HL-60/S4 treated with phorbol 12-myristate 13-acetate at 8.2 ng/mL for 4 days and 3 days (cell line): ENCODE measurements around the gene DOHH.

Experiments used
- in situ Hi-C: fragments of 300-500 bp; cut with MboI; formaldehyde crosslinking; loops from 2 replicates; pipeline ENCODE4 v1.15.0; 2022; ENCODE audit warnings: low sequenced_read_pairs

DOHH gene

GRCh38 chr19:3480383-3481091, 19.9 kb downstream of the DOHH start, which contains the start of gene SMIM24:
TSS of gene SMIM24 (minus strand) at chr19:3480525. CDS start at chr19:3480463, 62 bp downstream.
- in situ Hi-C loops: loop anchor here (5.0 kb wide), 1 partner anchor 153 kb away; no protein-coding TSS in a partner anchor

DNA sequence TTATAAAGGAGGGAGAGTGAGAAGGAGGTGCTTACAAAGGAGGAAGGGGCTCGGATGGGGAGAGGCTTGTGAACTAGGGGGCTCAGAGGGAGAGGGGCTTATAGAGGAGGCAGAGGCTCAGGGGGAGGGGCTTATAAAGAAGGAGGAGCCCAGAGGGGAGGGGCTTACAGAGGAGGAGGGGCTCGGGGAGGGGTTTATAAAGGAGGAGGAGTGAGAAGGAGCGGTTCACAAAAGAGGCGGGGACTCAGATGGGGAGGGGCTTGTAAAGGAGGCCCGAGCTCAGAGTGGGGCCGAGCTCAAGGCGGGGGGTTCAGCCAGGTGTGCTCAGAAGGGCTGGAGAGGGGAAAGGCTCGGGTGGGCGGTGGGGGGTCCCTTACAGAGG, 20.6 kb downstream of the DOHH start:
- in situ Hi-C loops: loop anchor here (5.0 kb wide), 1 partner anchor 153 kb away; no protein-coding TSS in a partner anchor

DNA sequence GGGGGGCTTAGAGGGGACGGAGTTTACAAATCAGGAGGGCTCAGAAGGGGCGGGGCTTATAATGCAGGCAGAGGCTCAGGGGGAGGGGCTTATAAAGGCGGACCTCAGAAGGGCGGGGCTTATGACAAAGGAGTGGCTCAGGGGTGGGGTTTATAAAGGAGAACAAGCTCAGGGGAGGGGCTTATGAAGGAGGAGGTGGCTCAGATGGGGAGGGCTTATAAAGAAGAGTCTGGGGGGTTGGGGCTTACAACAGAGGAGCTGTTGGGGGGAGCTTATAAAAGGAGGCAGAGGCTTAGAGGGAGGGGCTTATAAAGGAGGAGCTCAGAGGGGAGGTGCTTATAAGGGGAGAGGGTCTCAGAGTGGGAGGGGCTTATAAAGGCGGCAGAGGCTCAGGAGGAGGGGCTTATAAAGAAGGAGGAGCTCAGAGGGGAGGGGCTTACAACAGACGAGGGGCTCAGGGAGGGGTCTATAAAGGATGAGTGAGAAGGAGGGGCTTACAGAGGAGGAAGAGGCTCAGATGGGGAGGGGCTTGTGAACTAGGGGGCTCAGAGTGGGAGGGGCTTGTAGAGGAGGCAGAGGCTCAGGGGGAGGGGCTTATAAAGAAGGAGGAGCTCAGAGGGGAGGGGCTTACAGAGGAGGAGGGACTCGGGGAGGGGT, 21.2 kb downstream of the DOHH start:
- in situ Hi-C loops: no loop called here

- in situ Hi-C loops: no loop called here
Observed at GRCh38 chr19:3478409-3479176, 21.9 kb downstream of the DOHH start.

- in situ Hi-C loops: no loop called here
Observed at GRCh38 chr19:3477951-3478350, 22.5 kb downstream of the DOHH start.

DNA sequence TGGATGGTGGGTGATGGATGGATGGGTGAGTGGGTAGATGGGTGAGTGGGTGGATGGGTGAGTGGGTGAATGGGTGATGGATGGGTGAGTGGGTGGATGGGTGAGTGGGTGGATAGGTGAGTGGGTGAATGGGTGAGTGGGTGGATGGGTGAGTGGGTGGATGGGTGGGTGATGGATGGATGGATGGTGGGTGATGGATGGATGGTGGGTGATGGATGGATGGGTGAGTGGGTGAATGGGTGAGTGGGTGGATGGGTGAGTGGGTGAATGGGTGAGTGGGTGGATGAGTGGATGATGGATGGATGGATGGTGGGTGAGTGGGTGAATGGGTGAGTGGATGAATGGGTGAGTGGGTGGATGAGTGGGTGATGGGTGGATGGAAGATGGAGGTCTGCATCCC, 23.0 kb downstream of the DOHH start:
- in situ Hi-C loops: no loop called here

DNA sequence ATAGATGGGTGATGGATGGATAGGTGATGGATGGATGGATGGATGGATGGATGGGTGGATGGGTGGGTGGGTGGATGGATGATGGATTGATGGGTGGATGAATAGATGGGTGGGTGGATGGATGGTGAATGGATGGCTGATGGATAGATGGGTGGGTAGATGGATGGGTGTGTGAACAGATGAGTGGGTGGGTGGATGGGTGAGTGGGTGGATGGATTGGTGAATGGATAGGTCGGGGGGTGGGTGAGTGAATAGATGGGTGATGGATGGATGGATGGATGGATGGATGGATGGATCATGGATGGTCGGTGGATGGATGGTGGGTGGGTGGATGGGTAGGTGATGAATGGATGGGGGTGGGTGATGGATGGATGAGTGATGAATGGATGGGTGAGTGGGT, 23.6 kb downstream of the DOHH start:
- in situ Hi-C loops: no loop called here

- in situ Hi-C loops: no loop called here
Observed at GRCh38 chr19:3475449-3475848, 25.0 kb downstream of the DOHH start.

- in situ Hi-C loops: no loop called here
Observed at GRCh38 chr19:3474614-3475013, 25.9 kb downstream of the DOHH start.

GRCh38 chr19:3474010-3474409, 26.5 kb downstream of the DOHH start:
- in situ Hi-C loops: no loop called here

DNA sequence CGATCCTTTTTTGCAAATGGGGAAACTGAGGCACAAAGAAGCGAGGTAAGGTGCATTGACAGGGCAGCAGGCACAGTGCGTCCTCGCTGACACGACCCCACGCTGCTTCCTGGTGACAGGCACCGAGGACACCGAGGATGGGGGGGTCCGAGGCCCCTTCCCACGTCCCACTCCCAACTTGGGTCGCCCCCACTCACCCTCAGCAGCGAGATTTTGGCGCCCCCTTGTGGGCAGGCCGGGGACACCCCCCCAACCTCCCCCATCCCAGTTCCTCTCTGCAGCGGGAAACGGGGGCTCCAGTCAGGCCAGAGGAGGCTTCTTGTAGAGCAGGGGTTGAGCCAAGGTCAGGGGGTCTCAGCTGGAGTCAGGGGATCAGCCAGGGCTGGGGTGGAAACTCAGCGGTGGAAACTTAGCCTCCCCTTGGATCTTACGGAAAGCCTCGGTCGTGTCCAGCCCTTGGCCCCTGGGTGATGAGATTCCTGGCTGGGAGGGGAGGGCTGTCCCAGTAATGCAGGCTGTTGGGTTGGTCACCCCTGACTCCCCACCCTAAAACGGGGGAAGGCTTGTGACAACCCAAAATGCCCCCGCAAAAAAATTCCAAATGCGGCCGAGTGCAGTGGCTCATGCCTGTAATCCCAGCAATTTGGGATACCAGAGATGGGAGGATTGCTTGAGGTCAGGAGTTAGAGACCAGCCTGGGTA, 28.4 kb downstream of the DOHH start:
- in situ Hi-C loops: no loop called here

DNA sequence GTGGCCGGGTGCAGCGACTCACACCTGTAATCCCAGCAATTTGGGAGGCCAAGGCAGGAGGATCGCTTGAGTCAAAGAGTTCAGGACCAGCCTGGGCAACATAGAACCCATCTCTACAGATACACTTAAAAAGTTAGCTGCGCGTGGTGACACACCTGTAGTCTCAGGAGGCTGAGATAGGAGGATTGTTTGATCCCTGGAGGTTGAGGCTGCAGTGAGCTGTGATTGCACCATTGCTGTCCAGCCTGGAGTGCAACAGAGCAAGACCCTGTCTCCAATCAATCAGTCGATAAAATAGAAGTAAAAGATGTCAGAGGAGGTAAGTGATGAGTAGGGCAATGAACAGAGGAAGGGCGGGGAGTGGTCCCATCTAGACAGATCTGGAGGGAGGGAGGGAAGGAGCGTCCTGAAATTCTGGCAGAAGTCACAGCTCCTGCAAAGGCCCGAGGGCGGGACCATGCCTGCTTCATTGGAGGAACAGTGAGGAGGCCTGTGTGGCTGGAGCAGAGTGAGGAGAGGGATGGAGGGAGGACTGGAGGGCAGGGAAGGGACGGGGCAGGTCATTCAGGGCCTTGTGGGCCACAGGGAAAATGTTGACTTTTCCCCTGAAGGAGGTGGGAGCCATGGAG, 29.9 kb downstream of the DOHH start:
- in situ Hi-C loops: no loop called here

- in situ Hi-C loops: no loop called here
Observed at GRCh38 chr19:3469638-3470499, 30.6 kb downstream of the DOHH start.

GRCh38 chr19:3468211-3468610, 32.3 kb downstream of the DOHH start:
- in situ Hi-C loops: no loop called here

DNA sequence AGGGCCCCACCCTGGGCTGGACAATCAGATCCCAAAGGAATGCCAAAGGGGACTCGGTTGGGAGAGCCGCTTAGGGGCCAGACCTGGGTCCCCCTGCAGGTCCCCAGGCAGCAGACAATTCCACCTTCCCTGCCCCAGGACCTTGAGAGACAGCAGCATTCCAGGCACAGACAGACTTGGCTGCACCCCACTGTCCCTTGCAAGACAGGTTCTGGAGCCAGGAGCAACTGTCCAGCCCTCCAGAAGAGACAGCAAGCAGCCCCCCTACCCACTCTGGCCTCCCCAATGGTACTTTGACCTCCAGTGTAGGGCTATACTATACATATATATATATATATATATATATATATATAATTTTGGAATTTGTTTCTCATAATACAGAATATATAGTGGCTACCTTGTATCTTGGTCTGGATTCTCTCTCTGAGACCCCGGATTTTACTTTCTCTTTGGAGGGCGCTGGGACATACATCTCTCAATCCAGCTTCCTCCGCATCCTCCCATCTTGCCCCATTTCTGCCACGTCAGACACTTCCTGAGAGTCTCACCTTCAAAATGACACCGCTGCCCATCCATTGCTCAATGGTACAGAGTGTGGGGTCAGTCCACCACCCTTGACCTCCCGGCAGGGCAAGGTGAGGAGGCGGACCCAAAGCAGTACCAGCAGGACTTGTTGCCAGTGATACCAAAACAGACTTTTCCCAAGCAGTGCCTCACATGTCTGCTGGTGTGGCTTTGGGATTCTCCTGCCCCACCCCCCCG, 32.9 kb downstream of the DOHH start:
- in situ Hi-C loops: no loop called here

- in situ Hi-C loops: no loop called here
Observed at GRCh38 chr19:3466635-3467034, 33.8 kb downstream of the DOHH start.

DNA sequence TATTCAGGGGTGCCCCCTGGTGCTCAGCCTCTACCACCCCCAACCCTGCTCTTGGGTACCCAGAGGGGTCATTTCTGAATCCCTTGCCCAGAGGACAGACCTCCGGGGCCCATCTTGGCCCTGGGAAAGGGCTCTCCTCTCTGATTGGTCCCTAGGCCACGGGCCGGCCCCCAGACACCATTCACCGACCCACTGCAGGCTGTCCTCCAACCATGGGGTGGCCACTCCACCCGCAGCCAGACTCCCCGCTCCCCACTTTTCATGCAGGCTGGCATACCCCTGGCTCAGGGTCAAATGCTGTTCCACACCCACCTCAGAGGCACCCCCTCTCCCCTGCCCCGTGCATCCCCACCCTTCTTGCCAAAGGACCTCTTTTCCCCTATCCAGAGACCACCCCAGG, 34.9 kb downstream of the DOHH start:
- in situ Hi-C loops: no loop called here

- in situ Hi-C loops: no loop called here
Observed at GRCh38 chr19:3464587-3465235, 35.8 kb downstream of the DOHH start.
